HepG2 (cell line): ENCODE data around the gene ABCG1. TPM values are rescaled to one million over a fixed set of nuclear protein-coding genes. Genes with fewer than 3 reads are reported as not detected.

ENCODE experiments used
- ATAC-seq: fragments of 200-7000 bp; cut with Tn5 transposase; 3 replicates; pipeline ENCODE4 v1.9.1; 2020; ENCODE audit warnings: mild to moderate bottlenecking, moderate library complexity
- BruUV-seq: library from RNA; stranded (reverse); fragments of 400-500 nt; replicated peaks from 2 replicates; lab custom pipeline; 2021; lab: Mats Ljungman, UMichigan
- CTCF ChIA-PET: fragments of 300-600 bp; formaldehyde crosslinking; extraction: SDS; loops from one replicate; lab custom pipeline; 2021; ENCODE audit warnings: low total read pairs, inconsistent platforms, low intra/inter-chr PET ratio; lab: Yijun Ruan, JAX
- POLR2A ChIA-PET: fragments of 350-600 bp; sonication (Branson Sonifier 250); formaldehyde crosslinking; loops from one replicate; lab custom pipeline; 2020; ENCODE audit warnings: antibody characterized with exemption, inconsistent platforms; lab: Yijun Ruan, JAX
- DNase-seq: peaks from one replicate; pipeline ENCODE4 v3.0.0-alpha.2; 2015; ENCODE audit warnings: low spot score
- FAIRE-seq: peaks from 3 replicates; lab custom pipeline; 2011; peaks lifted over from hg19 to GRCh38; lab: Jason Lieb, UNC
- H2AFZ ChIP-seq: one replicate; pipeline ENCODE4 v1.6.1; 2011; ENCODE audit warnings: low read length, inconsistent platforms
- H3K27ac ChIP-seq: fragments of 300-600 bp; 3 replicates; pipeline ENCODE4 v1.8.0; 2011; ENCODE audit warnings: mixed run types, mild to moderate bottlenecking, mixed read lengths, low read length, inconsistent platforms; ENCODE audit not compliant: insufficient read depth; ENCODE audit errors: extremely low read length
- H3K27me3 ChIP-seq, 2 experiments: fragments of 200-600 bp in 1 of 2; 2 replicates in 1 of 2; 3 replicates in 1 of 2; pipeline versions ENCODE4 v1.6.0 to v1.8.0; 2011; ENCODE audit warnings: low read length in 2 of 2, mild to moderate bottlenecking in 2 of 2, moderate library complexity in 2 of 2, inconsistent platforms in 1 of 2; ENCODE audit not compliant: insufficient read depth in 2 of 2, control insufficient read depth in 1 of 2
- H3K36me3 ChIP-seq, 2 experiments: fragments of 200-600 bp in 1 of 2; replicated peaks in 1 of 2; 2 replicates in 1 of 2; 3 replicates in 1 of 2; pipeline versions ENCODE4 v1.5.1 to v1.8.0; 2011; ENCODE audit warnings: low read length in 2 of 2, inconsistent platforms in 1 of 2; ENCODE audit not compliant: insufficient read depth in 2 of 2, control insufficient read depth in 1 of 2
- H3K4me1 ChIP-seq: 2 replicates; pipeline ENCODE4 v1.5.1; 2012; ENCODE audit warnings: low read length, inconsistent platforms; ENCODE audit not compliant: insufficient read depth
- H3K4me2 ChIP-seq: 2 replicates; pipeline ENCODE4 v1.6.0; 2011; ENCODE audit warnings: low read depth, low read length, inconsistent platforms
- H3K4me3 ChIP-seq, 3 experiments: fragments of 200-600 bp in 1 of 3; sonication (generic), shearing (Covaris generic) in 1 of 3; replicated peaks in 1 of 3; 2 replicates each; pipeline ENCODE4 v1.5.1; 2011 to 2016; ENCODE audit warnings: low read length in 3 of 3, inconsistent platforms in 2 of 3, low read depth in 2 of 3, mild to moderate bottlenecking in 2 of 3, control low read depth in 1 of 3, mixed read lengths in 1 of 3; ENCODE audit not compliant: insufficient read depth in 1 of 3
- H3K79me2 ChIP-seq: one replicate; pipeline ENCODE4 v1.6.1; 2011; ENCODE audit warnings: low read length, inconsistent platforms; ENCODE audit not compliant: insufficient read depth
- H3K9ac ChIP-seq: 2 replicates; pipeline ENCODE4 v1.6.0; 2011; ENCODE audit warnings: mild to moderate bottlenecking, low read depth, low read length, inconsistent platforms; ENCODE audit not compliant: insufficient read depth
- H3K9me3 ChIP-seq: 2 replicates; pipeline ENCODE4 v1.5.1; 2012; ENCODE audit warnings: mild to moderate bottlenecking, low read length
- H4K20me1 ChIP-seq: 2 replicates; pipeline ENCODE4 v1.6.0; 2011; ENCODE audit warnings: inconsistent platforms, mild to moderate bottlenecking, low read length, moderate library complexity; ENCODE audit not compliant: insufficient read depth
- AHR ChIP-seq: IDR thresholded peaks from 2 replicates; pipeline ENCODE4 v1.6.1; 2018; ENCODE audit warnings: missing genetic modification reagents, missing compliant biosample characterization
- BRD4 ChIP-seq: sonication (generic); formaldehyde crosslinking; IDR thresholded peaks from 2 replicates; pipeline ENCODE4 v1.4.0; 2020; ENCODE audit warnings: missing genetic modification reagents
- GABPB1 ChIP-seq: IDR thresholded peaks from 2 replicates; pipeline ENCODE4 v1.6.1; 2016; ENCODE audit warnings: mild to moderate bottlenecking, missing genetic modification reagents, moderate library complexity, missing compliant biosample characterization
- MNT ChIP-seq: fragments of 450-650 bp; IDR thresholded peaks from 2 replicates; pipeline ENCODE4 v1.6.1; 2016
- SMAD9 ChIP-seq: sonication (generic); formaldehyde crosslinking; IDR thresholded peaks from 2 replicates; pipeline ENCODE4 v1.5.1; 2020; ENCODE audit warnings: mild to moderate bottlenecking, missing genetic modification reagents
- SP4 ChIP-seq: sonication (generic); formaldehyde crosslinking; IDR thresholded peaks from 2 replicates; pipeline ENCODE4 v1.8.1; 2023; ENCODE audit warnings: mild to moderate bottlenecking, missing genetic modification reagents
- TFAP4 ChIP-seq: sonication (generic); IDR thresholded peaks from 2 replicates; pipeline ENCODE4 v1.6.1; 2016; ENCODE audit warnings: low read depth, borderline replicate concordance
- U2AF2 ChIP-seq: fragments of 200-400 bp; formaldehyde crosslinking; IDR thresholded peaks from 2 replicates; pipeline ENCODE4 v1.6.1; 2017; ENCODE audit warnings: low read depth, mild to moderate bottlenecking, low read length
- ZNF180 ChIP-seq: sonication (generic); formaldehyde crosslinking; IDR thresholded peaks from 2 replicates; pipeline ENCODE4 v1.4.0; 2020; ENCODE audit warnings: low read depth, missing genetic modification reagents, borderline replicate concordance
- ZNF24 ChIP-seq: fragments of 450-650 bp; IDR thresholded peaks from 2 replicates; pipeline ENCODE4 v1.6.1; 2017; ENCODE audit warnings: antibody characterized with exemption, mild to moderate bottlenecking
- ZNF253 ChIP-seq: sonication (generic); formaldehyde crosslinking; IDR thresholded peaks from 2 replicates; pipeline ENCODE4 v1.8.0; 2022; ENCODE audit warnings: mild to moderate bottlenecking, missing genetic modification reagents, borderline replicate concordance
- ZNF772 ChIP-seq: sonication (generic); formaldehyde crosslinking; IDR thresholded peaks from 2 replicates; pipeline ENCODE4 v1.5.0; 2020; ENCODE audit warnings: mild to moderate bottlenecking, missing genetic modification reagents
- ZNF83 ChIP-seq: sonication (generic); formaldehyde crosslinking; IDR thresholded peaks from 2 replicates; pipeline ENCODE4 v1.4.0; 2020; ENCODE audit warnings: missing genetic modification reagents, mild to moderate bottlenecking, borderline replicate concordance
- WGBS: methylation state at CpG from one replicate; pipeline ENCODE4 v1.1.6; 2017; ENCODE audit warnings: low lambda C conversion rate; 5-methylcytosine and 5-hydroxymethylcytosine counted together
- in situ Hi-C: cut with HindIII; loops from 2 replicates; pipeline ENCODE4 v1.10.0; 2017; ENCODE audit warnings: low pct_unique_long_range_greater_than_20kb; ENCODE audit not compliant: extremely low pct_ligation_motif_present
- intact Hi-C: fragments of 100-400 bp; cut with micrococcal nuclease; formaldehyde crosslinking; loops from one replicate; pipeline ENCODE4 v1.10.0; 2022; ENCODE audit not compliant: unreplicated experiment
- polyA plus RNA-seq, 8 experiments: library from polyadenylated mRNA; depleted of rRNA in 3 of 8; stranded (reverse) in 7 of 8; unstranded in 1 of 8; fragments of >200 nt; fragmentation: Illumina TruSeq in 4 of 8; extraction: Trizol in 4 of 8; gene quantifications; 2 replicates each; pipeline versions ENCODE4 v1.2.1 to v1.2.3, GENCODE V29; 2011 to 2016; ENCODE audit warnings: low read depth in 4 of 8, missing spikeins in 1 of 8, mixed read lengths in 1 of 8; ENCODE audit not compliant: insufficient read depth in 1 of 8
- total RNA-seq, 5 experiments: library from RNA; depleted of rRNA; stranded (reverse); fragments of >200 nt; fragmentation: Illumina TruSeq; extraction: Trizol; gene quantifications; 2 replicates each; pipeline ENCODE4 v1.2.3, GENCODE V29; 2016; ENCODE audit warnings: low read depth in 1 of 5
- TF ChIP-seq, protein P1 (sequence below): sonication (generic); formaldehyde crosslinking; IDR thresholded peaks from 2 replicates; pipeline ENCODE4 v1.4.0; 2020; ENCODE audit warnings: missing genetic modification reagents, mild to moderate bottlenecking, borderline replicate concordance
- TF ChIP-seq, protein P2 (sequence below): IDR thresholded peaks from 2 replicates; pipeline ENCODE4 v1.6.1; 2016; ENCODE audit warnings: control low read depth

Gene ABCG1
- total and polyA plus RNA-seq, 2 of the 13 experiments (the other 11 are each of a cell fraction or from before 2014, with no cell fraction given), result 0.04 TPM; not detected in 1

DNA sequence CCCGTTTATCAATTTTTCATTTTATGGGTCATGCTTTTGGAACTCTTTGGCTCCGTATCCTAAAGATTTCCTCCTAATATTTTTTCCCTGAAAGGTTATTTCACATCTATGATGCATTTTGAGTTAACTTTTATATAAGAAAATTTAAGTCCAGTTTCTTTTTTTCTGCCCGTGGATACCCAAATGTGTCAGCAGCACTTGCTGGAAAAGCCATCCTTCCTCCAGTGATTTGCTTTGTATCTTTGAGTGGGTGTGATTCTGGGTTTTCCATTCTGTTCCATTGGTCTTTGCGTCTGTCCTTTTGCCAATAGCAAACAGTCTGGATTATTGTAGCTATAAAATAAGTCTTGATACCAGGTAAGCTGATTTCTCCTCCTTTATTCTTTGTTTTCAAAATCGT lies 15.6 kb upstream of the ABCG1 start (continued):
- TF ChIP-seq TFAP4, result no peak
- no peak for TF ChIP-seq ZNF83 (CRISPR knock-in tag)
- TF ChIP-seq, protein P1, sequence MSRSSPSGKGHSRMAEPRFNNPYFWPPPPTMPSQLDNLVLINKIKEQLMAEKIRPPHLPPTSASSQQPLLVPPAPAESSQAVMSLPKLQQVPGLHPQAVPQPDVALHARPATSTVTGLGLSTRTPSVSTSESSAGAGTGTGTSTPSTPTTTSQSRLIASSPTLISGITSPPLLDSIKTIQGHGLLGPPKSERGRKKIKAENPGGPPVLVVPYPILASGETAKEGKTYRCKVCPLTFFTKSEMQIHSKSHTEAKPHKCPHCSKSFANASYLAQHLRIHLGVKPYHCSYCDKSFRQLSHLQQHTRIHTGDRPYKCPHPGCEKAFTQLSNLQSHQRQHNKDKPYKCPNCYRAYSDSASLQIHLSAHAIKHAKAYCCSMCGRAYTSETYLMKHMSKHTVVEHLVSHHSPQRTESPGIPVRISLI (CRISPR knock-in tag), result no peak
- TF ChIP-seq AHR (CRISPR knock-in tag), result no peak
- no peak for TF ChIP-seq ZNF772 (CRISPR knock-in tag)
- TF ChIP-seq SP4 (CRISPR knock-in tag), result no peak
- TF ChIP-seq ZNF24, result no peak
- TF ChIP-seq SMAD9 (CRISPR knock-in tag), result no peak
- no peak for TF ChIP-seq U2AF2
- no peak for TF ChIP-seq BRD4
- no peak for TF ChIP-seq ZNF180

DNA sequence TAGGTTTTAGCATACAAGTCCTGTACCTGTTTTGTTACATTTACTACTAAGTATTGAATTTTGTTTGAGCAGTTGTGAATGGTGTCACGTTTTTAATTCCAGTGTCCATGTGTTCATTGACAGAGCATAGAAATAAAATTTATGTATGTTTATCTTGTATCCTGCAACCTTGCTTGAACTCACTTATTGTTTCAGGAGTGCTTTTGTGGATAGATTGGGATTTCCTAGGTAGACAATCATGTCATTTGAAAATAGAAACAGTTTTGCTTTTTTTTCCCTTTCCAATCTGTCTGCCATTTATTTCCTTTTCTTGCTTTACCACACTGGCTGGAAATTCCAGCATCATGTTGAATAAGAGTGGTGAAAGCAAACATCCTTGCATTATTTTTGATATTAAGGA lies 15.0 kb upstream of the ABCG1 start:
- TF ChIP-seq GABPB1 (no peak), MNT (peak; percentile 61), ZNF253 (CRISPR knock-in tag) (no peak)
- TF ChIP-seq, protein P2, sequence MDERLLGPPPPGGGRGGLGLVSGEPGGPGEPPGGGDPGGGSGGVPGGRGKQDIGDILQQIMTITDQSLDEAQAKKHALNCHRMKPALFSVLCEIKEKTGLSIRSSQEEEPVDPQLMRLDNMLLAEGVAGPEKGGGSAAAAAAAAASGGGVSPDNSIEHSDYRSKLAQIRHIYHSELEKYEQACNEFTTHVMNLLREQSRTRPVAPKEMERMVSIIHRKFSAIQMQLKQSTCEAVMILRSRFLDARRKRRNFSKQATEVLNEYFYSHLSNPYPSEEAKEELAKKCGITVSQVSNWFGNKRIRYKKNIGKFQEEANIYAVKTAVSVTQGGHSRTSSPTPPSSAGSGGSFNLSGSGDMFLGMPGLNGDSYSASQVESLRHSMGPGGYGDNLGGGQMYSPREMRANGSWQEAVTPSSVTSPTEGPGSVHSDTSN (CRISPR knock-in tag), result no peak
- no TSS peak for BruUV-seq
- intact Hi-C loops, result no loop called here

More for the DNA sequence above, 15.0 kb upstream of the ABCG1 start:
- in situ Hi-C loops, result no loop called here
- Histone ChIP-seq H3K9me3 (no peaks in the 10 kb centered on the region), H3K36me3 (no peaks in the 10 kb centered on the region), H4K20me1 (no peaks in the 10 kb centered on the region), H3K9ac (no peak overlapping the region), H3K27me3 (peaks cover 0 to 13% of the 10 kb centered on the region in 2 experiments; a peak in 3 of 5 replicates), H3K27ac (no peak overlapping the region), H3K79me2 (no peaks in the 10 kb centered on the region), H3K4me3 (no peak overlapping the region), H3K4me1 (peaks cover 6% of the 10 kb centered on the region; the same call in 1 of the 2 replicates), H3K4me2 (no peak overlapping the region), H2AFZ (no peak overlapping the region)
- FAIRE-seq (no peak), ATAC-seq (no peak), DNase-seq (no peak)
- ChIA-PET CTCF (no interaction called here), POLR2A (no interaction called here)
- WGBS, result 0% methylated on average over 1 of the region's 1 CpG
